H1 (cell line): ENCODE measurements around the gene KIDINS220. TPM values are rescaled to one million over a fixed set of nuclear protein-coding genes. Genes with fewer than 3 reads are reported as not detected.

Source experiments
- CHD1 ChIP-seq: IDR thresholded peaks from 2 replicates; pipeline ENCODE4 v1.6.1; 2012; ENCODE audit warnings: low read depth, low read length, improper control_type of control experiment
- CHD2 ChIP-seq: IDR thresholded peaks from 2 replicates; pipeline ENCODE4 v1.6.1; 2012; ENCODE audit warnings: low read length, improper control_type of control experiment
- CHD7 ChIP-seq: fragments of 300-600 bp; sonication (generic); IDR thresholded peaks from 2 replicates; pipeline ENCODE4 v1.7.1; 2012; ENCODE audit warnings: low read length, moderate library complexity, mild to moderate bottlenecking, inconsistent platforms; ENCODE audit not compliant: insufficient replicate concordance
- FOSL1 ChIP-seq: IDR thresholded peaks from 2 replicates; pipeline ENCODE4 v1.6.1; 2011; ENCODE audit warnings: mild to moderate bottlenecking, low read depth, low read length, moderate library complexity; ENCODE audit not compliant: insufficient read depth
- GTF2F1 ChIP-seq: IDR thresholded peaks from 2 replicates; pipeline ENCODE4 v1.6.1; 2012; ENCODE audit warnings: low read depth, low read length, improper control_type of control experiment, borderline replicate concordance
- HDAC2 ChIP-seq, 2 experiments: fragments of 300-600 bp in 1 of 2; sonication (generic) in 1 of 2; IDR thresholded peaks; 2 replicates each; pipeline ENCODE4 v1.6.1; 2011 to 2012; ENCODE audit warnings: low read depth in 2 of 2, low read length in 2 of 2, mild to moderate bottlenecking in 2 of 2, moderate library complexity in 2 of 2, borderline replicate concordance in 1 of 2, inconsistent platforms in 1 of 2
- JUN ChIP-seq: IDR thresholded peaks from 2 replicates; pipeline ENCODE4 v1.6.1; 2011; ENCODE audit warnings: low read depth, mild to moderate bottlenecking, improper control_type of control experiment, low read length
- USF2 ChIP-seq: IDR thresholded peaks from 2 replicates; pipeline ENCODE4 v1.6.1; 2011; ENCODE audit warnings: low read length, improper control_type of control experiment
- polyA plus RNA-seq, 7 experiments: library from polyadenylated mRNA; depleted of rRNA in 3 of 7; stranded (reverse) in 5 of 7; unstranded in 2 of 7; fragments of >200 nt in 5 of 7; fragments of 200-250 nt in 2 of 7; gene quantifications; 1 replicate in 5 of 7; 2 replicates in 1 of 7; 4 replicates in 1 of 7; pipeline versions ENCODE4 v1.2.1 to v1.2.3, GENCODE V29; 2011 to 2013; ENCODE audit warnings: missing spikeins in 2 of 7, mixed read lengths in 2 of 7
- total RNA-seq: library from RNA; stranded (reverse); fragmentation: NEBNext Ultra II Directional; extraction: Animal tissue kit (Norgen Biotek cat#: 25700); gene quantifications from 2 replicates; pipeline ENCODE4 v1.2.1, GENCODE V29; 2021

The KIDINS220 gene
- total and polyA plus RNA-seq, 2 of the 8 experiments (the other 6 are each of a cell fraction or from before 2014, with no cell fraction given): 21.2 to 27.1 TPM

GRCh38 chr2:8870441-8870840 is 33.0 kb upstream of the KIDINS220 start (continued):
- TF ChIP-seq CHD7 (no peak), CHD2 (no peak), GTF2F1 (no peak), HDAC2 (IDR thresholded peaks at IDR 0.05; ENCODE audit: borderline replicate concordance in 1 of 2, low read depth in 2 of 2, low read length in 2 of 2) (no peak), USF2 (no peak), FOSL1 (no peak), CHD1 (no peak), JUN (no peak)
